M059J (cell line): Measurements from ENCODE around the gene ENO2. TPM values are rescaled to one million over a fixed set of nuclear protein-coding genes. Genes with fewer than 3 reads are reported as not detected.

ENCODE experiments used
- DNase-seq: peaks from one replicate; pipeline ENCODE4 v3.0.0-alpha.2; 2012; ENCODE audit warnings: low read depth
- total RNA-seq: library from RNA; depleted of rRNA; stranded (reverse); fragments of >200 nt; shearing (Covaris generic); gene quantifications from 2 replicates; pipeline ENCODE4 v1.2.3, GENCODE V29; 2014

The ENO2 gene
- total RNA-seq, 1 experiment from 2014 or later, result 30.0 TPM

GRCh38 chr12:6912164-6912935 is 2.0 kb upstream of the ENO2 start:
- DNase-seq, result no peak

DNA sequence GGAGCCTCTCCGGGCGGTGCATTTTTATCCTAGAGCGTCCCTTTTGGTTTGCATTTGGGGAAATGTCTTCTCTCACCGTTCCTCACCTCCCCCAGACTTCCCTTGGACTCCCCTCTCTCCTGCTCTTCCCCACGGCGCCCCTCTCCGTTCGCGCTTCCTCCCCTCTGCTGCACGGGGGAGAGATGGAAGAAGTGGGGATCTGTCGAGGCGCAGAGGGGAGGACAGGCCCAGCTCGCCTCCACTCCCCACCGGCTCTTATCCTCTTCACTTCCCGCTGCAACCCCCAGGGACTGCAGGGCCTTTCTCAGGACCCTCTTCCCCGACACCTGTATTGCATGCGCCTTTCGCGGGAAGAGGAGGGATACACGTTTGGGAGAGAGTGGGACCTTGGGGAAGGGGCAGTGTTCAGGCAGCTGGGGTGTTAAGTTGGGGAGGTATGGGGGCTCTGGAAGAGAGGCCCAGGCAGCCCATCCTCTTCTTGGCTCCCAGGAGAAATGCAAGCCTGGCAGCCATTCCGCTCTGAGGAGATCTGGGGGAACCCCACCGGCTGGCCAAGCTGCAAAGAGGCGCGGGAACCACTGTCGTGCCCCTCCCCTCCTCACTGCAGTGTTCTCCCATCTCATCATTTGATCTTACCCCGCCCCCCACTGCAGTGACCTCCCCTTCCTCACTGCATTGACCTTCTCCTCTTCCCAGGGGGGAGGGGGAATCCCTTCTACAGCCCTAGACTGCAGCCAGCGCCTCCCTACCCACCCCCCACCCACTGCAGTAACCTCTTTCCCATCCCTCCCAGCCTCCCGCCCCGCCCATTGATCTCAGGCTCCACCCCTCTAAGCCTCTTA is 788 bp downstream of the ENO2 start:
- no peak for DNase-seq

- no peak for DNase-seq
Observed at GRCh38 chr12:6915789-6916285, 1.5 kb downstream of the ENO2 start.

- DNase-seq, result no peak
Observed at GRCh38 chr12:6916426-6917200, 2.2 kb downstream of the ENO2 start.

- DNase-seq, result no peak
Observed at GRCh38 chr12:6917491-6918231, 3.3 kb downstream of the ENO2 start.

- no peak for DNase-seq
Observed at GRCh38 chr12:6919588-6919987, 5.2 kb downstream of the ENO2 start.

- no peak for DNase-seq
Observed at GRCh38 chr12:6921539-6921938, 7.2 kb downstream of the ENO2 start.

GRCh38 chr12:6921996-6922946 is 7.9 kb downstream of the ENO2 start:
- no peak for DNase-seq

DNA sequence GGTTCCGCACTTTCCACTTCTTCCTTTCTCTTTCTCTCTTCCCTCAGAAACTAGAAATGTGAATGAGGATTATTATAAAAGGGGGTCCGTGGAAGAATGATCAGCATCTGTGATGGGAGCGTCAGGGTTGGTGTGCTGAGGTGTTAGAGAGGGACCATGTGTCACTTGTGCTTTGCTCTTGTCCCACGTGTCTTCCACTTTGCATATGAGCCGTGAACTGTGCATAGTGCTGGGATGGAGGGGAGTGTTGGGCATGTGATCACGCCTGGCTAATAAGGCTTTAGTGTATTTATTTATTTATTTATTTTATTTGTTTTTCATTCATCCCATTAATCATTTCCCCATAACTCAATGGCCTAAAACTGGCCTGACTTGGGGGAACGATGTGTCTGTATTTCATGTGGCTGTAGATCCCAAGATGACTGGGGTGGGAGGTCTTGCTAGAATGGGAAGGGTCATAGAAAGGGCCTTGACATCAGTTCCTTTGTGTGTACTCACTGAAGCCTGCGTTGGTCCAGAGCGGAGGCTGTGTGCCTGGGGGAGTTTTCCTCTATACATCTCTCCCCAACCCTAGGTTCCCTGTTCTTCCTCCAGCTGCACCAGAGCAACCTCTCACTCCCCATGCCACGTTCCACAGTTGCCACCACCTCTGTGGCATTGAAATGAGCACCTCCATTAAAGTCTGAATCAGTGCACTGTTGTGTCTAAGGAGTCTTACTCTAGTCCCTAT is 8.8 kb downstream of the ENO2 start:
- no peak for DNase-seq

- no peak for DNase-seq
Observed at GRCh38 chr12:6923851-6924250, 9.5 kb downstream of the ENO2 start.

DNA sequence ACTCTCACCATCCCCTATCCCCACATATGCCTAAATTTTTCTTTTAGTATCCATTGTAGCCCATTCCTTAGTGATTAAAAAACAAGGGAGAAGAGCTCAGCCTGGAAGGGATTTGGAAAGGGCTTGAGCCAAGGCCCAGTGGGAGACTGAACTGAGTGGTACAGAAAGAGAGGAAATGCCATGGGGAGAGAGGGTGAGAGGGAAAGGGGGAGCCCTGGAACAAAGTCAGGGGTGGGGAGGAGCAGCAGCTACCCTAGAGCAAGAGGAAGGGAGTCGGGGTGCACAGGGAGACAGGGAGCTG is 10.8 kb downstream of the ENO2 start:
- no peak for DNase-seq

GRCh38 chr12:6925540-6926279 is 11.3 kb downstream of the ENO2 start:
- peak; percentile 97 for DNase-seq

- DNase-seq, result peak; percentile 77
Observed at GRCh38 chr12:6927379-6928021, 13.1 kb downstream of the ENO2 start, which contains the start of gene ATN1. Gene ATN1 (plus strand): TSS chr12:6927959. CDS start chr12:6934002, 6,043 bp downstream.

DNA sequence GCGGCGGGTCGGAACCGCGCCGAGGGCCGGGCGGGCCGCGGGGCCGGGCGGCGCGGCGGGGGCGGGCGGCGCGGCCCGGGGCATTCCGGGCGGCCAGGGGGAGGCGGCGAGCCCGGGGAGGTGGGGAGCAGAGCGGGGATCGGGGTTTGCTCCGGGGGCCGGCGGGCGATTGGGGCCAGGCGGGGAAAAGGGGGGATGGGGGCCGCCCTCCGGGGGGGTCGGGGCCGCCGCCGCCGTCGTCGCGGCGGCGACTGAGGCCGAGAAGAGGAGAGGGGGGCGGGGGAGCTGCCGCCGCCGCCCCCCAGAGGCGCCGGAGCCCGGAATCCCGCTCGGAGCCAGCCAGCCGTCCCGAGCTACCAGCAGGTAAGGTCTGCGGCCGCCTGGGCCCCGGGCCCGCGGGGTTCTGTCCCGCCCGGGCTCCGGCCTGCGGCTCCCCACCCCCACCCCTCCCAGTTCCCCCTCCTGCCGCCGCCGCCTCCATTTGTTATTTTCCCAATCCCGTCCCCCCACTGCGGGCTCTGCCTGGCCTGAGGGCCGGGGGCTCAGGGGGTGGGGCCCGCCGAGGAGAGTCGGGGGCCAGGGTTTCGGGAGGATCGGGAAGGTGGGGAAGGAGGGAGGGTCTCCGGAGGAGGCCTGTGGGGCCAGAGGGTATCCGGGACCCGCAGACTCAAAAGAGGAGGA is 13.8 kb downstream of the ENO2 start:
- DNase-seq, result no peak

- DNase-seq, result no peak
Observed at GRCh38 chr12:6928703-6929407, 14.5 kb downstream of the ENO2 start.

DNA sequence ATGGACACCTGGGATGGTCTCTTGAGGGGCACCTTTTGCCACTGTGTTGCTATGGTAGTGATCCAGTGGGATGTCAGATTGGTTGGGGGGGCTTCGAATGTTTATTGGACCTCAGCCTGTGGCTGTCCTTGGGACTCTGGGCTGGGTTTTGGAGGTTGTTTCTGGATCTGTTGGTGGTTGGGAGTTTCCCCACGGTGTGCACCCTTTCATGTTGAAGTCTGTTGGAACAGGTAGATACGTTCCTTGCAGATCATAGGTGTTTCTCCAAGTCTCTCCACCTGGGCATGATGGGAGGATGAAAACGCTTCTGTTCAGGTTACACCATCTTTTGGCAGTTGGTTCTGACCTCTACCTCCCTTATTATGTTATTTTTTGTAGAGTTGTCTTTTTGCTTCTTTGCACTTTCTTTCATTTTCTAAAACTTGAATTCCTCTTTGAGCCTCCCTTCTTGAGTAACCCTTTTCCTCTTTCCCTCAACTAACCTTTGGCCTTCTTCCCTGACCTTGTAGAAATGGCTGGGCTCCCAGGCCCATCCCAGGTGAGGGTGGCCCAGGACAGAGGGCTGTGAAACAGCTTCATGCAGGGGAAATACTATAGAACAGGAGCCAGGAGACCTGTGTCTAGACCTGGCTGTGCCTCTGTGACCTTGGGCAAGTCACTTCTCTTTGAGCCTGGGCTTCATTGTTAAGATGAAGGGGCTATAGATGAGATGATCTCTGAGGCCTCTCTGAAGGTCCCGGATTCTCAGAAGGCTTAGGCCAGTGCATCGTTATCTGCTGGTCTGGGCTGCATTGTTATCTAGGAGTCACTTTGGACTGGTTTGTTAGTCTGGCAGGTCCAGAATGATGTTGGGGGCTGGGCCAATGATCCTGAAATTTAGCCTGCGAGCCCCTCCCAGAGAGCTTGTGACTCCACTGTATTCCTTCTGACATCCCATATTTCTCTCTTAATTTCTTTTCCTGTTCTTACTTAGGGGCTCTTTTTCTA is 15.4 kb downstream of the ENO2 start:
- DNase-seq, result no peak
